Prostate gland (tissue), 2 donors: Measurements from ENCODE around the gene AFF3.

Experiments used
- CTCF ChIP-seq, 4 experiments: fragments of 200-600 bp in 2 of 4; fragments of 450-650 bp in 2 of 4; sonication (generic) in 2 of 4; IDR thresholded peaks; 1 replicate in 3 of 4; 2 replicates in 1 of 4; pipeline ENCODE4 v1.5.1; 2016 to 2019; ENCODE audit warnings: antibody characterized with exemption in 4 of 4, mild to moderate bottlenecking in 2 of 4, moderate library complexity in 2 of 4
- POLR2A ChIP-seq: fragments of 450-650 bp; IDR thresholded peaks from one replicate; pipeline ENCODE4 v1.6.1; 2016; ENCODE audit warnings: antibody characterized with exemption, mild to moderate bottlenecking
- POLR2AphosphoS5 ChIP-seq: sonication (generic); formaldehyde crosslinking; IDR thresholded peaks from one replicate; pipeline ENCODE4 v1.6.1; 2017; ENCODE audit warnings: antibody characterized with exemption

GRCh38 chr2:99522157-99522556 is 620.2 kb downstream of the AFF3 start:
- TF ChIP-seq POLR2A (no peak), CTCF (IDR thresholded peaks at IDR 0.05) (no peak), POLR2AphosphoS5 (no peak)
